ENCODE measurements around the gene KCNMB1.
"Not testable (repeated sequence)": the region's sequence is repeated elsewhere in the genome, so short reads cannot be mapped to it uniquely, and the experiment has no call there.

- TF ChIP-seq CTCF (IDR thresholded peaks at IDR 0.05; ENCODE audit: low read length); EZH2 (optimal IDR thresholded peaks at IDR 0.05; ENCODE audit: low read depth, low read length); EZH2phosphoT487 (IDR thresholded peaks at IDR 0.05; ENCODE audit: low read length): not testable (repeated sequence)
These were observed 12.6 kb downstream of the KCNMB1 start for GRCh38 chr5:170376526-170376925.

Data from MM.1S (cell line).